NCI-H69 (cell line): ENCODE measurements around the gene CT83.

Source experiments
- DNase-seq: peaks from one replicate; lab custom pipeline; 2025; lab: John Stamatoyannopoulos, UW

CT83 gene

GRCh38 chrX:116462822-116463221, at the start of gene CT83:
Gene CT83, minus strand, starts transcription at chrX:116462976. Its CDS starts 120 bp downstream, at chrX:116462856.
- DNase-seq, result no peak

- peak; percentile 11 for DNase-seq
These were observed 37.0 kb upstream of the CT83 start for GRCh38 chrX:116499780-116500179.

GRCh38 chrX:116493271-116493670, 30.5 kb upstream of the CT83 start:
- no peak for DNase-seq

GRCh38 chrX:116490104-116490503, 27.3 kb upstream of the CT83 start:
- DNase-seq, result peak; percentile 12

GRCh38 chrX:116480059-116480458, 17.3 kb upstream of the CT83 start:
- no peak for DNase-seq

GRCh38 chrX:116449156-116449555, 13.6 kb downstream of the CT83 start:
- no peak for DNase-seq

- DNase-seq, result peak; percentile 20
These were observed 26.4 kb downstream of the CT83 start, which contains the start of gene SLC6A14 for GRCh38 chrX:116436358-116436816. Gene SLC6A14, plus strand, starts transcription at chrX:116436606. Its CDS starts 104 bp downstream, at chrX:116436710.

GRCh38 chrX:116435597-116435996, 27.2 kb downstream of the CT83 start:
- no peak for DNase-seq

GRCh38 chrX:116427978-116428377, 34.8 kb downstream of the CT83 start:
- DNase-seq, result no peak

GRCh38 chrX:116417968-116418367, 44.8 kb downstream of the CT83 start:
- DNase-seq, result no peak

- peak; percentile 23 for DNase-seq
These were observed 45.6 kb downstream of the CT83 start for GRCh38 chrX:116417214-116417613.

- DNase-seq, result no peak
These were observed 49.5 kb downstream of the CT83 start for GRCh38 chrX:116413273-116413672.
